AG04449 (cell line): ENCODE data around the gene RGS16.
"Not testable (repeated sequence)": the region's sequence is repeated elsewhere in the genome, so short reads cannot be mapped to it uniquely, and the experiment has no call there.

Experiments used
- CTCF ChIA-PET: fragments of 350-600 bp; formaldehyde crosslinking; extraction: SDS; loops from one replicate; lab custom pipeline; 2021; ENCODE audit warnings: antibody characterized with exemption; lab: Yijun Ruan, JAX
- POLR2A ChIA-PET: fragments of 400-600, 350-600 bp; formaldehyde crosslinking; extraction: SDS; loops from one replicate; lab custom pipeline; 2020; ENCODE audit warnings: antibody characterized with exemption, inconsistent platforms; lab: Yijun Ruan, JAX
- DNase-seq: peaks from one replicate; pipeline ENCODE4 v3.0.0-alpha.2; 2010; ENCODE audit warnings: low read depth, low spot score
- H3K4me3 ChIP-seq: 2 replicates; pipeline ENCODE4 v1.5.1; 2011; ENCODE audit warnings: low read depth, mild to moderate bottlenecking, control low read depth, low read length
- CTCF ChIP-seq: IDR thresholded peaks from one replicate; pipeline ENCODE4 v1.5.1; 2011; ENCODE audit warnings: mild to moderate bottlenecking, moderate library complexity, low read length, control low read depth, inconsistent platforms; ENCODE audit not compliant: insufficient read depth; ENCODE audit errors: missing control alignments

The RGS16 gene

GRCh38 chr1:182639330-182639729 lies 35.1 kb upstream of the RGS16 start:
- TF ChIP-seq CTCF = no peak
- DNase-seq = no peak
- ChIA-PET CTCF (no interaction called here), POLR2A (no interaction called here)
- H3K4me3 ChIP-seq = no peak overlapping the region

DNA sequence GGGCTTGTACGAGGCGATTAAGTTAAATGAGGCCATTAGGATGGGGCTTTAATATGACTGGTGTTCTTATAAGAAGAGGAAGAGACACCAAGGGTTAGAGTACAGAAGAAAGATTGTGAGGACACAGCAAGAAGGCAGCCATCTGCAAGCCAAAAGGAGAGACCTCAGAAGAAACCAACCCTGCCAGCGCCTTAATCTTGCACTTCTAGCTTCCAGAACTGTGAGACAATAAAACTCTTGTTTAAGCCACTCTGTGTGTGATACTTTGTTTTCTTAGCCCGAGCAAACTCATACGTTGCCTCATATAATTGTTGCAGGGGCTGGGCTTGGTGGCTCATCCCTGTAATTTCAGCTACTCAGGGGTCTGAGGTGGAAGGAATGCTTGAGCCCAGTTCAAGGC lies 33.6 kb upstream of the RGS16 start:
- POLR2A ChIA-PET = no interaction called here
- no peak for TF ChIP-seq CTCF

GRCh38 chr1:182635871-182636270 lies 31.7 kb upstream of the RGS16 start:
- TF ChIP-seq CTCF = no peak
- POLR2A ChIA-PET = no interaction called here
- no peak for DNase-seq
- H3K4me3 ChIP-seq = no peak overlapping the region
- CTCF ChIA-PET = no interaction called here

More for the DNA sequence above, 33.6 kb upstream of the RGS16 start:
- CTCF ChIA-PET = no interaction called here
- H3K4me3 ChIP-seq = no peak overlapping the region
- DNase-seq = no peak

DNA sequence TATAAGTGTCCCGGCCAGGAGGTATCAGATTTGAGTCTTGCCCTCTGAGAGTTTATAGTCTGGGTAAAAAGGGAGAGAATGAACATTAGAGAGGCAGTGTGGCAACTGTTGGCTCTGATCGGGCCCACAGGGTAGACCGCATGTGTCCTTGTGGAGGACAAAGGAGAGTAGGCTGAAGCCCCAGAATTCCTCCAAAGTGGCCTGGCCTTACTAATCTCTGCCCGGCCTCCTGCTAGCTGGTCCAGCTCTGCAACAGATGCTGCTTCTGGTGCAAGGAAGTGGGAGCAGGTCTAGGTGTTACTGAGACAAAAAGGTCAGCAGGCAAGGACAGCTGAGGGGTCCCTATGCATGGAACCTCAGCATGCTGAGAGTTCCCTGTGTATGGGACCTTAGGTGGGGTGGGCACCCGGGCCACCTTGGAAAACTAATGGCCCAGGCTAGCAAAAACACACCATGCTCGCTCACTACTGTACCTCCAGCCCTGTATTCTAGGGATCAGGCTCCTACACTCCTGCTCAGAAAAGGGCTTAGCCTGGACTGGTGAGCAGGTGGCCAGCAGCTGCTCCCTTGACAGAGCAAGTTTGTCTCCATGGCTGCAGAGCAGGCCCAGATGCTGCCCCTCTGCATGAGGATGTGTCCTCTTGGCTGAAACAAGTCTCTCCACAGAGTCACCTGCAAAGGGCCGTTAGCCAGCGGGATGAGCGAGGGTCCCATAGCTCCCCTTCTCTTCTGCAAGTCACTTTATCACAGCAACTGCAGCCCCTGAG lies 30.3 kb upstream of the RGS16 start:
- no peak for DNase-seq
- TF ChIP-seq CTCF = no peak
- CTCF ChIA-PET = no interaction called here
- POLR2A ChIA-PET = no interaction called here
- H3K4me3 ChIP-seq = no peak overlapping the region

- CTCF ChIA-PET = no interaction called here
- POLR2A ChIA-PET = no interaction called here
- no peak for TF ChIP-seq CTCF
- DNase-seq = no peak
- H3K4me3 ChIP-seq = no peak overlapping the region
These were observed 29.6 kb upstream of the RGS16 start for GRCh38 chr1:182633657-182634281.

GRCh38 chr1:182633031-182633430 lies 28.8 kb upstream of the RGS16 start:
- CTCF ChIA-PET = no interaction called here
- POLR2A ChIA-PET = no interaction called here
- TF ChIP-seq CTCF = no peak
- DNase-seq = no peak
- H3K4me3 ChIP-seq = no peak overlapping the region

- POLR2A ChIA-PET, DNase-seq, H3K4me3 ChIP-seq, CTCF ChIA-PET: not testable (repeated sequence)
These were observed 28.3 kb upstream of the RGS16 start for GRCh38 chr1:182632441-182632857.
